ENCODE results near the gene CAST.

The CAST gene

DNA sequence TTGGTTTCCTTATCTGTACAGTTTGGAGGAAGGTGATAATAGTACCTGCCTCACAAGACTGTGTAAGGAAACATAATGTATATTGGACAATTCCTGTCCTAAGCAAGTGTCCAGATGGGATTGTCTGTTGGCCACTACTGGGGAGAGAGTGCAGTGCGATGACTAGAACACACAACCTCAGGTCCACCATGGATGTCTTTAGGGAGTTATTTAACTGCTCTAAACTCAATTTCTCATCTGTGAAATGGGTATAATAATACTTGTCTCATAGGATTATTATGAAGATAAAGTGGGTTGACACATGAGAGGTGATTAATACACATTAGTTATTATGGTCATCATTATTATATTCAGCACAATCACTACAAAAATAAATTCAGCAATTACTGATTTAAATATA is 63.1 kb downstream of the CAST start (continued):
- TF ChIP-seq GFI1B (tag by site-specific recombination; IDR thresholded peaks at IDR 0.05), result no peak
- TF ChIP-seq ZBTB21 (tag by site-specific recombination; IDR thresholded peaks at IDR 0.05), result no peak
- no peak for TF ChIP-seq SP7 (tag by site-specific recombination; IDR thresholded peaks at IDR 0.05)
- TF ChIP-seq SP3 (tag by site-specific recombination; IDR thresholded peaks at IDR 0.05), result no peak
- no peak for TF ChIP-seq ZNF585B (tag by site-specific recombination; IDR thresholded peaks at IDR 0.05)
- no peak for TF ChIP-seq ZFP3 (tag by site-specific recombination; IDR thresholded peaks at IDR 0.05; ENCODE audit: low read depth)
- no peak for TF ChIP-seq BCL11A (tag by site-specific recombination; IDR thresholded peaks at IDR 0.05; ENCODE audit: low read depth)
- no peak for TF ChIP-seq ZNF843 (tag by site-specific recombination; IDR thresholded peaks at IDR 0.05)
- TF ChIP-seq GLIS1 (tag by site-specific recombination; IDR thresholded peaks at IDR 0.05), result no peak
- no peak for TF ChIP-seq OSR2 (tag by site-specific recombination; IDR thresholded peaks at IDR 0.05)

DNA sequence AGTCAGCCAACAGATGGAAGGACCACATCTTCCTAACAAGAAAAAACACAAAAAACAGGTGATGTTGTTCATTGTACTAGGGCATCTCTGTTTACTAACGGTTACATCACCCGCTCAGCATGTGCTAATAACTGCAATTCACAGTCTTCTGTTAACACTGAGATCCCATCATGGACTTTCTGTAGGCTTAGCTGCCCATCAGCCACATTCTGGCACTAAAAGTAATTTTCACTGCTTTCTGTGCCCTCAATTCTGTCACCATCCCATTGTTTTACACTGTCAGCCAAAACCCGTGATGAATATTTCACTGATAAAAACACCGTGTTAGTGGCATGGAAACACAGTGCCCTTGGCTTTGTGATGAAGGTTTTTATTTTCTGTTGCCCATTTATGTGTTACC is 64.6 kb downstream of the CAST start:
- ChIA-PET POLR2A (no interaction called here), CTCF (interaction anchor here (0.9 to 1.7 kb wide), 2 partner anchors 10 to 112 kb away, joined by 4 read pairs; no protein-coding TSS in a partner anchor)
- Histone ChIP-seq H3K27ac (ENCODE audit: extremely low read depth, low read depth, low read length) (no peak overlapping the region), H3K4me3 (ENCODE audit: low read depth, low read length) (no peak overlapping the region), H3K9me3 (ENCODE audit: control insufficient read depth, insufficient read depth, low read depth, low read length) (no peaks in the 10 kb centered on the region), H3K4me1 (ENCODE audit: control insufficient read depth, insufficient read depth, low read length) (no peaks in the 10 kb centered on the region), H3K36me3 (ENCODE audit: control insufficient read depth in 2 of 2, insufficient read depth in 1 of 2, low read length in 2 of 2) (peaks cover 3 to 25% of the 10 kb centered on the region in 2 experiments; a peak in 2 of 3 replicates)
- TF ChIP-seq ZNF510 (tag by site-specific recombination; IDR thresholded peaks at IDR 0.05; ENCODE audit: insufficient replicate concordance) (no peak), ZNF24 (tag by site-specific recombination; IDR thresholded peaks at IDR 0.05) (no peak), GLIS1 (tag by site-specific recombination; IDR thresholded peaks at IDR 0.05) (no peak), ZNF10 (tag by site-specific recombination; IDR thresholded peaks at IDR 0.05) (no peak), ZNF184 (tag by site-specific recombination; IDR thresholded peaks at IDR 0.05) (no peak), ZNF701 (tag by site-specific recombination; IDR thresholded peaks at IDR 0.05) (no peak), ZNF660 (tag by site-specific recombination; IDR thresholded peaks at IDR 0.05) (peak; percentile 57; the same call in 1 of the 2 replicates), ZNF621 (tag by site-specific recombination; IDR thresholded peaks at IDR 0.05) (no peak), SP2 (tag by site-specific recombination; IDR thresholded peaks at IDR 0.05) (no peak), OSR2 (tag by site-specific recombination; IDR thresholded peaks at IDR 0.05) (no peak), ZIC2 (tag by site-specific recombination; IDR thresholded peaks at IDR 0.05) (0 out of 2 replicates have a peak, but pooled peaks have one; percentile 23), SCRT1 (tag by site-specific recombination; IDR thresholded peaks at IDR 0.05; ENCODE audit: borderline replicate concordance) (no peak), ZEB2 (tag by site-specific recombination; IDR thresholded peaks at IDR 0.05) (0 out of 2 replicates have a peak, but pooled peaks have one; percentile 30)
- TF ChIP-seq, protein P1, sequence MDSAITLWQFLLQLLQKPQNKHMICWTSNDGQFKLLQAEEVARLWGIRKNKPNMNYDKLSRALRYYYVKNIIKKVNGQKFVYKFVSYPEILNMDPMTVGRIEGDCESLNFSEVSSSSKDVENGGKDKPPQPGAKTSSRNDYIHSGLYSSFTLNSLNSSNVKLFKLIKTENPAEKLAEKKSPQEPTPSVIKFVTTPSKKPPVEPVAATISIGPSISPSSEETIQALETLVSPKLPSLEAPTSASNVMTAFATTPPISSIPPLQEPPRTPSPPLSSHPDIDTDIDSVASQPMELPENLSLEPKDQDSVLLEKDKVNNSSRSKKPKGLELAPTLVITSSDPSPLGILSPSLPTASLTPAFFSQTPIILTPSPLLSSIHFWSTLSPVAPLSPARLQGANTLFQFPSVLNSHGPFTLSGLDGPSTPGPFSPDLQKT (IDR thresholded peaks at IDR 0.05; ENCODE audit: borderline replicate concordance, low read depth, low read length), result no peak
- TF ChIP-seq, protein P2, sequence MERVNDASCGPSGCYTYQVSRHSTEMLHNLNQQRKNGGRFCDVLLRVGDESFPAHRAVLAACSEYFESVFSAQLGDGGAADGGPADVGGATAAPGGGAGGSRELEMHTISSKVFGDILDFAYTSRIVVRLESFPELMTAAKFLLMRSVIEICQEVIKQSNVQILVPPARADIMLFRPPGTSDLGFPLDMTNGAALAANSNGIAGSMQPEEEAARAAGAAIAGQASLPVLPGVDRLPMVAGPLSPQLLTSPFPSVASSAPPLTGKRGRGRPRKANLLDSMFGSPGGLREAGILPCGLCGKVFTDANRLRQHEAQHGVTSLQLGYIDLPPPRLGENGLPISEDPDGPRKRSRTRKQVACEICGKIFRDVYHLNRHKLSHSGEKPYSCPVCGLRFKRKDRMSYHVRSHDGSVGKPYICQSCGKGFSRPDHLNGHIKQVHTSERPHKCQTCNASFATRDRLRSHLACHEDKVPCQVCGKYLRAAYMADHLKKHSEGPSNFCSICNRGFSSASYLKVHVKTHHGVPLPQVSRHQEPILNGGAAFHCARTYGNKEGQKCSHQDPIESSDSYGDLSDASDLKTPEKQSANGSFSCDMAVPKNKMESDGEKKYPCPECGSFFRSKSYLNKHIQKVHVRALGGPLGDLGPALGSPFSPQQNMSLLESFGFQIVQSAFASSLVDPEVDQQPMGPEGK (tag by site-specific recombination; IDR thresholded peaks at IDR 0.05), result no peak
- TF ChIP-seq, protein P3, sequence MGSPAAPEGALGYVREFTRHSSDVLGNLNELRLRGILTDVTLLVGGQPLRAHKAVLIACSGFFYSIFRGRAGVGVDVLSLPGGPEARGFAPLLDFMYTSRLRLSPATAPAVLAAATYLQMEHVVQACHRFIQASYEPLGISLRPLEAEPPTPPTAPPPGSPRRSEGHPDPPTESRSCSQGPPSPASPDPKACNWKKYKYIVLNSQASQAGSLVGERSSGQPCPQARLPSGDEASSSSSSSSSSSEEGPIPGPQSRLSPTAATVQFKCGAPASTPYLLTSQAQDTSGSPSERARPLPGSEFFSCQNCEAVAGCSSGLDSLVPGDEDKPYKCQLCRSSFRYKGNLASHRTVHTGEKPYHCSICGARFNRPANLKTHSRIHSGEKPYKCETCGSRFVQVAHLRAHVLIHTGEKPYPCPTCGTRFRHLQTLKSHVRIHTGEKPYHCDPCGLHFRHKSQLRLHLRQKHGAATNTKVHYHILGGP (tag by site-specific recombination; IDR thresholded peaks at IDR 0.05), result no peak
- TF ChIP-seq, protein P4, sequence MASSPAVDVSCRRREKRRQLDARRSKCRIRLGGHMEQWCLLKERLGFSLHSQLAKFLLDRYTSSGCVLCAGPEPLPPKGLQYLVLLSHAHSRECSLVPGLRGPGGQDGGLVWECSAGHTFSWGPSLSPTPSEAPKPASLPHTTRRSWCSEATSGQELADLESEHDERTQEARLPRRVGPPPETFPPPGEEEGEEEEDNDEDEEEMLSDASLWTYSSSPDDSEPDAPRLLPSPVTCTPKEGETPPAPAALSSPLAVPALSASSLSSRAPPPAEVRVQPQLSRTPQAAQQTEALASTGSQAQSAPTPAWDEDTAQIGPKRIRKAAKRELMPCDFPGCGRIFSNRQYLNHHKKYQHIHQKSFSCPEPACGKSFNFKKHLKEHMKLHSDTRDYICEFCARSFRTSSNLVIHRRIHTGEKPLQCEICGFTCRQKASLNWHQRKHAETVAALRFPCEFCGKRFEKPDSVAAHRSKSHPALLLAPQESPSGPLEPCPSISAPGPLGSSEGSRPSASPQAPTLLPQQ (tag by site-specific recombination; IDR thresholded peaks at IDR 0.05), result 0 out of 2 replicates have a peak, but pooled peaks have one; percentile 35
- TF ChIP-seq, protein P5, sequence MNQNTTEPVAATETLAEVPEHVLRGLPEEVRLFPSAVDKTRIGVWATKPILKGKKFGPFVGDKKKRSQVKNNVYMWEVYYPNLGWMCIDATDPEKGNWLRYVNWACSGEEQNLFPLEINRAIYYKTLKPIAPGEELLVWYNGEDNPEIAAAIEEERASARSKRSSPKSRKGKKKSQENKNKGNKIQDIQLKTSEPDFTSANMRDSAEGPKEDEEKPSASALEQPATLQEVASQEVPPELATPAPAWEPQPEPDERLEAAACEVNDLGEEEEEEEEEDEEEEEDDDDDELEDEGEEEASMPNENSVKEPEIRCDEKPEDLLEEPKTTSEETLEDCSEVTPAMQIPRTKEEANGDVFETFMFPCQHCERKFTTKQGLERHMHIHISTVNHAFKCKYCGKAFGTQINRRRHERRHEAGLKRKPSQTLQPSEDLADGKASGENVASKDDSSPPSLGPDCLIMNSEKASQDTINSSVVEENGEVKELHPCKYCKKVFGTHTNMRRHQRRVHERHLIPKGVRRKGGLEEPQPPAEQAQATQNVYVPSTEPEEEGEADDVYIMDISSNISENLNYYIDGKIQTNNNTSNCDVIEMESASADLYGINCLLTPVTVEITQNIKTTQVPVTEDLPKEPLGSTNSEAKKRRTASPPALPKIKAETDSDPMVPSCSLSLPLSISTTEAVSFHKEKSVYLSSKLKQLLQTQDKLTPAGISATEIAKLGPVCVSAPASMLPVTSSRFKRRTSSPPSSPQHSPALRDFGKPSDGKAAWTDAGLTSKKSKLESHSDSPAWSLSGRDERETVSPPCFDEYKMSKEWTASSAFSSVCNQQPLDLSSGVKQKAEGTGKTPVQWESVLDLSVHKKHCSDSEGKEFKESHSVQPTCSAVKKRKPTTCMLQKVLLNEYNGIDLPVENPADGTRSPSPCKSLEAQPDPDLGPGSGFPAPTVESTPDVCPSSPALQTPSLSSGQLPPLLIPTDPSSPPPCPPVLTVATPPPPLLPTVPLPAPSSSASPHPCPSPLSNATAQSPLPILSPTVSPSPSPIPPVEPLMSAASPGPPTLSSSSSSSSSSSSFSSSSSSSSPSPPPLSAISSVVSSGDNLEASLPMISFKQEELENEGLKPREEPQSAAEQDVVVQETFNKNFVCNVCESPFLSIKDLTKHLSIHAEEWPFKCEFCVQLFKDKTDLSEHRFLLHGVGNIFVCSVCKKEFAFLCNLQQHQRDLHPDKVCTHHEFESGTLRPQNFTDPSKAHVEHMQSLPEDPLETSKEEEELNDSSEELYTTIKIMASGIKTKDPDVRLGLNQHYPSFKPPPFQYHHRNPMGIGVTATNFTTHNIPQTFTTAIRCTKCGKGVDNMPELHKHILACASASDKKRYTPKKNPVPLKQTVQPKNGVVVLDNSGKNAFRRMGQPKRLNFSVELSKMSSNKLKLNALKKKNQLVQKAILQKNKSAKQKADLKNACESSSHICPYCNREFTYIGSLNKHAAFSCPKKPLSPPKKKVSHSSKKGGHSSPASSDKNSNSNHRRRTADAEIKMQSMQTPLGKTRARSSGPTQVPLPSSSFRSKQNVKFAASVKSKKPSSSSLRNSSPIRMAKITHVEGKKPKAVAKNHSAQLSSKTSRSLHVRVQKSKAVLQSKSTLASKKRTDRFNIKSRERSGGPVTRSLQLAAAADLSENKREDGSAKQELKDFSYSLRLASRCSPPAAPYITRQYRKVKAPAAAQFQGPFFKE (tag by site-specific recombination; IDR thresholded peaks at IDR 0.05; ENCODE audit: borderline replicate concordance), result no peak

All from HEK293 (cell line).